Measurements from ENCODE around the gene FRMD8.

- TF ChIP-seq, protein P1, sequence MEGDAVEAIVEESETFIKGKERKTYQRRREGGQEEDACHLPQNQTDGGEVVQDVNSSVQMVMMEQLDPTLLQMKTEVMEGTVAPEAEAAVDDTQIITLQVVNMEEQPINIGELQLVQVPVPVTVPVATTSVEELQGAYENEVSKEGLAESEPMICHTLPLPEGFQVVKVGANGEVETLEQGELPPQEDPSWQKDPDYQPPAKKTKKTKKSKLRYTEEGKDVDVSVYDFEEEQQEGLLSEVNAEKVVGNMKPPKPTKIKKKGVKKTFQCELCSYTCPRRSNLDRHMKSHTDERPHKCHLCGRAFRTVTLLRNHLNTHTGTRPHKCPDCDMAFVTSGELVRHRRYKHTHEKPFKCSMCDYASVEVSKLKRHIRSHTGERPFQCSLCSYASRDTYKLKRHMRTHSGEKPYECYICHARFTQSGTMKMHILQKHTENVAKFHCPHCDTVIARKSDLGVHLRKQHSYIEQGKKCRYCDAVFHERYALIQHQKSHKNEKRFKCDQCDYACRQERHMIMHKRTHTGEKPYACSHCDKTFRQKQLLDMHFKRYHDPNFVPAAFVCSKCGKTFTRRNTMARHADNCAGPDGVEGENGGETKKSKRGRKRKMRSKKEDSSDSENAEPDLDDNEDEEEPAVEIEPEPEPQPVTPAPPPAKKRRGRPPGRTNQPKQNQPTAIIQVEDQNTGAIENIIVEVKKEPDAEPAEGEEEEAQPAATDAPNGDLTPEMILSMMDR (optimal IDR thresholded peaks at IDR 0.05 in 1 of 3, IDR thresholded peaks at IDR 0.05 in 1 of 3, conservative IDR thresholded peaks at IDR 0.05 in 1 of 3; ENCODE audit: extremely low read depth in 1 of 3, insufficient read depth in 2 of 3, low read length in 3 of 3): no peak
- no peak for TF ChIP-seq EZH2 (IDR thresholded peaks at IDR 0.05; ENCODE audit: low read length)
These were observed 3.6 kb upstream of the FRMD8 start for GRCh38 chr11:65382804-65383368.
